Right cardiac atrium (tissue), 5 donors: ENCODE measurements around the gene PGR. TPM values are rescaled to one million over a fixed set of nuclear protein-coding genes. Genes with fewer than 3 reads are reported as not detected.

Experiments used
- ATAC-seq, 2 donors: fragments of 200-7000 bp; cut with Tn5 transposase; one replicate each; pipeline versions ENCODE4 v1.8.0 to v1.9.1; 2020; ENCODE audit warnings: moderate library complexity in 2 of 2, mild to moderate bottlenecking in 1 of 2
- DNase-seq, 3 donors: peaks; one replicate each; pipeline ENCODE4 v3.0.0-alpha.2; 2020
- H3K27ac ChIP-seq: one replicate; pipeline ENCODE4 v1.5.1; 2013; ENCODE audit warnings: mild to moderate bottlenecking, low read length, control low read depth, moderate library complexity
- H3K27me3 ChIP-seq: one replicate; pipeline ENCODE4 v1.6.1; 2013; ENCODE audit not compliant: control insufficient read depth, insufficient read depth
- H3K4me1 ChIP-seq: one replicate; pipeline ENCODE4 v1.6.1; 2013; ENCODE audit warnings: low read length; ENCODE audit not compliant: control insufficient read depth, insufficient read depth
- H3K4me3 ChIP-seq: one replicate; pipeline ENCODE4 v1.5.1; 2013; ENCODE audit warnings: low read length, control low read depth
- H3K9me3 ChIP-seq: one replicate; pipeline ENCODE4 v1.6.1; 2013; ENCODE audit warnings: low read length; ENCODE audit not compliant: control insufficient read depth
- WGBS: extraction: QIAGEN DNeasy Blood & Tissue Kit; methylation state at CpG from one replicate; pipeline ENCODE4 v1.1.7; 2013; 5-methylcytosine and 5-hydroxymethylcytosine counted together
- intact Hi-C, 4 donors: fragments of 100-400 bp; cut with DNase I; formaldehyde crosslinking; loops; one replicate each; pipeline versions ENCODE4 v1.11.0 to v1.14.0; 2022 to 2023
- polyA plus RNA-seq: library from polyadenylated mRNA; stranded (reverse); fragments of 200-250 nt; gene quantifications from one replicate; pipeline ENCODE4 v1.2.3, GENCODE V29; 2013
- total RNA-seq, 4 donors: library from RNA; stranded (reverse); fragmentation: NEBNext Ultra II Directional; extraction: Animal tissue kit (Norgen Biotek cat#: 25700); gene quantifications; one replicate each; pipeline ENCODE4 v1.2.1, GENCODE V29; 2021
- donor health status: healthy with polysubstance abuse.
- donor health status: DM: no; HTN: yes; CAD: no.
- donor health status: DM: no; HTN: no; CAD: no.
- donor health status: DM: no; HTN: yes; CAD: no; lungs with severe emphysema.
- donor health status: DM: yes; HTN: yes; CAD: no.

Gene PGR
- total and polyA plus RNA-seq, 5 donors = 2.1 to 10.1 (median 7.3) TPM

DNA sequence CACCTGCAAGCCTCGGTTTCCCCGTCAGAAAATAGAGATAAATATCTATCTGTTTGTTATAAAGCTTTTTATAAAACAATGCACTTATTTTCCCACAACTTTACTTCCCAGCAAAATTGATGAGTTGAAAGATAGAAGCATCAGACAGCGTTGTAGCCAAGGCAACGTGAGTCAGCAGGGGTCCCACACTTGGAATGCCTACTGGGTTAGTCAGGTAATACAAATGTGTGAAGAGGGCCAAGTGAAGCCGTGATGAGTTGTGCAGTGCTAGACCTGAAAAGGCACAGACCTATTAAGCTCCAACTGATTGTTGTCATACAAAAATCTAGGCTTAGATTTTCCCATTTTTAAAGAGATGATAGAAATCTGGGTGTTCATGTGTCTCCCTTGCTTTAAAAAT is 118.7 kb downstream of the PGR start:
- Histone ChIP-seq H3K27me3 (no peaks in the 10 kb centered on the region), H3K4me3 (no peak overlapping the region), H3K27ac (no peak overlapping the region), H3K9me3 (no peaks in the 10 kb centered on the region), H3K4me1 (no peaks in the 10 kb centered on the region)
- 82% methylated on average over 5 of the region's 5 CpGs for WGBS
- intact Hi-C loops = no loop called here
- ATAC-seq (no peak), DNase-seq (no peak)

DNA sequence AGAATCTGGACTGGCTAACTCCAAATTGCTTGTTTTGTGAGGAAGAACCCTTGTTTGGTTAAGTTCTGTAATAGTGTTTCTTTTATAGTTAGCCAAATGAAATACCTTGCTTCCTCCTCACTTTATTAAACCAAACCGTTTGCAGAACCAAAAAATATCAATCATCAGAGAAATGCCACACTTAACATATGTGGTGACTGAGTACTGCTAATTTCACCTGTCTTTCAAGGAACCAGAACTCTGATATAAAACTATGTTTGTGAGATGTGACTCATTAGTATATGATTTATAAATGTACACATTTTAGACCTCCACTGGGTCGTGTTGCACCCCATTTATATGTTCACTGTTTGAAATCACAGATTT is 119.9 kb downstream of the PGR start:
- H3K4me1 ChIP-seq = no peaks in the 10 kb centered on the region
- no peaks in the 10 kb centered on the region for H3K27me3 ChIP-seq
- DNase-seq (no peak), ATAC-seq (no peak)
- intact Hi-C loops = no loop called here
- WGBS = 54% methylated on average over 2 of the region's 2 CpGs
- H3K27ac ChIP-seq = no peak overlapping the region
- H3K4me3 ChIP-seq = no peak overlapping the region
- no peaks in the 10 kb centered on the region for H3K9me3 ChIP-seq

DNA sequence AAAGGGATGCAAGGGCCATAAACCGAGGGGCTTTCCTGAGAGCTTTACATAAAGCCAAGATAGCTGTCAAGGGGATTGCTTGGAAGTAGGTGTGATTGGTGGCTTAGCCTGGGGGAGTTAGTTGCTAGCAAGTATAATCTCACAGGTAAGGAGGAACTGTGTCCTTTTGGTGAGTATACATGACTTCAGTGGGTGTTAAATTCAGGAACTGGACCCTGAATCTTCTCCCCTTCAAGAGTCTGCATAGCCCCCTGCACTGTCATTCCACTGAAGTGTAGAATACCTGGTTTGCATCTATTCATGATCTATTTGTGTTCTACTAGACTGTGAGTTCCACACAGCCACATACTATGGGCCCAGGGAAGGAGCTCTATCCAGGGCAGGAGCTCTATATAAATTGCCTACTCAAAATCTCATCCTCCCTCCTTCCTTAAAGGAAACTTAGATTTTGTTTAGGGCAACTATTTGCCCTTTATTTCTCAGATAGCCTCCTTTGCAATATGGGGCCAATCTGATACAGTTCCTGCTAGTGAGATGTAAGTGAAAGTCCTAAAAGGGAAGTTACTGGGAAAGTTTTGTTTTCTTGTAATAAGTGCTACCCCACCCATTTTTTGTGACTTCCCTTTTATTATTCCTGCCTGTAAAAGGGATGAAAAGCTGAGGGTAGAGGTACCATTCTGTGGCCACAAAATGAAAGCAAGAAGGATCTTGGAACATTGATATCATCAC is 120.5 kb downstream of the PGR start:
- intact Hi-C loops = no loop called here

DNA sequence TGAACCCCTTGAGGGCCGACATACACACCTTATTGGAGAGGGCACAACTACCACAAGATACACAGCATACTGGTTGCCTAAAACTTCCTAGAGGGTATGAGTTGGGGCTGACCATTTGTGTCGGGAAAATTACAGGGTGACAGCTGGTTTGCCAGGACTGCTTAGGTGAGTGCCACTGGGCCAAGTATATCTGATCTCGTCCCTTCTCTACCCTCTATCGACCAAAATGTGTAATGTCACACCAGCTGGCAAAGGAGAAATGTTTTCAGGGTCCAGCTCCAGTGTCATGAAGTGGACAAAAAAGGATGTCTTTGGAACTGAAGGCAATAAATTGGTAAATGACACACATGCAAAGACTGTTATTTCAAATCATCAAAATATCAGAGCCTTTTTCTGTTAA is 126.1 kb downstream of the PGR start:
- Histone ChIP-seq H3K4me3 (no peak overlapping the region), H3K9me3 (no peaks in the 10 kb centered on the region), H3K27ac (no peak overlapping the region), H3K4me1 (no peaks in the 10 kb centered on the region), H3K27me3 (no peaks in the 10 kb centered on the region)
- intact Hi-C loops = no loop called here
- WGBS = 81% methylated on average over 4 of the region's 4 CpGs
- ATAC-seq (no peak), DNase-seq (no peak)

More for the DNA sequence above, 120.5 kb downstream of the PGR start:
- Histone ChIP-seq H3K4me1 (no peaks in the 10 kb centered on the region), H3K9me3 (no peaks in the 10 kb centered on the region), H3K4me3 (no peak overlapping the region), H3K27me3 (no peaks in the 10 kb centered on the region), H3K27ac (no peak overlapping the region)
- ATAC-seq (no peak), DNase-seq (no peak)
- WGBS = 87% methylated on average over 1 of the region's 1 CpG

DNA sequence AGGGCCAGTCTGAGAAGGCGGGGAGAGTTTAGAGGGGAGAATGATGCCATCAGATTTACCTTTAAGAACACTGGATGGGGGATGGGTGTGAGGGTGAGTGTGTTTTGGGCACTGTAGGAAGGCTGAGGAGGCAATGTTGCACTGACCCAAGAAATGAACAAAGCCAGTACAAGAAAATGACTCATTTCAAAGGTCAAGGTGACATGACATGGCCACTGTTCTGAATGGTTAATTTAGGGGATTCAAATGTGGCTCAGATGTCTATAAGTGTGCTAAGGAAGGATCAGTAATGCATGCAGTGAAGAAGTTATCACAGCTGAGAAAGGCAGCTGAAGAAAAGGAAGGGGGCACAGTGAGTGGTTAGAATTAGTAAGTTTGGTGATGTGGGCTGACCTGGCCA is 129.9 kb downstream of the PGR start:
- DNase-seq = no peak
- WGBS = 88% methylated on average over 1 of the region's 1 CpG

DNA sequence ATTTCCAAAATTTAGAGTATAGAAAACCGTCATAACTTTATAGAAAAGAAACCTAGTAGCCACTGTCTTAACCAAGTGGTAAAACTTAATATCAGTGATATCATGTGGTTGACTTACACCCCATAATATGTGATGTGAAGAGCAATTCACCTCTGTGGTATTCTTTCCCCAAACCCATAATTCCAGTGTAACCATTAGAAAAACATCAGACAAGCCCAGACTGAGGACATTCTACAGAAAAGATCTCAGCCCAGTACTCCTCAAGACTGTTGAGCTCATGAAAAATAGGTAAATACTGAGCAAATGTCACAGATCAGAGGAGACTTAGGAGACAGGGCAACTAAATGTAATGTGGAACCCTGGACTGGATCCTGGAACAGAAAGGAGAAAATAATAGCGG is 134.6 kb downstream of the PGR start:
- no peak overlapping the region for H3K27ac ChIP-seq
- H3K4me3 ChIP-seq = no peak overlapping the region
- no peaks in the 10 kb centered on the region for H3K4me1 ChIP-seq
- DNase-seq (no peak), ATAC-seq (no peak)
- no peaks in the 10 kb centered on the region for H3K9me3 ChIP-seq
- WGBS = 97% methylated on average over 2 of the region's 2 CpGs
- no peaks in the 10 kb centered on the region for H3K27me3 ChIP-seq
- intact Hi-C loops = no loop called here

More for the DNA sequence above, 129.9 kb downstream of the PGR start:
- H3K4me1 ChIP-seq = no peaks in the 10 kb centered on the region
- intact Hi-C loops = no loop called here
- H3K4me3 ChIP-seq = no peak overlapping the region
- H3K27me3 ChIP-seq = no peaks in the 10 kb centered on the region
- no peak for ATAC-seq
- no peak overlapping the region for H3K27ac ChIP-seq
- no peaks in the 10 kb centered on the region for H3K9me3 ChIP-seq

DNA sequence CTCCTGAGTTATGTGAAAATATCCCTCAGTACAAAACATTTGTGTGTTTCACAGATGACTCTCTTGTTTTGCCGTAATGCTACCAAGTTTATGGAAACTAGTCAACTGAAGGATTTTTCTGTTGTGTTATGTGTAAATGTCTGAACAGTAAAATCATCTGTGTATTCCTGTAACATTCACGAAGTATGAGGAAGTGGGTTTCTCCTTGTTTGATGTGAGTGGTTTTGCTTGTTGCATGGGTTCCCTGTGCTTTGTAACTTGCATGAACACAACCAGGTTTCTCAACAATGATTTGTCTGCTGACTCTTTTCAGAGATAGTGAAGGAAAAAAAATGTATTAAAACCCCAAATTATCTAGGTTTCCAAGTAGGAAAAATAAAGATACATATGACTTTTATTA is 138.1 kb downstream of the PGR start:
- Histone ChIP-seq H3K4me1 (no peaks in the 10 kb centered on the region), H3K9me3 (no peaks in the 10 kb centered on the region), H3K27ac (no peak overlapping the region), H3K4me3 (no peak overlapping the region), H3K27me3 (no peaks in the 10 kb centered on the region)
- ATAC-seq = no peak
- WGBS = 68% methylated on average over 2 of the region's 2 CpGs
- intact Hi-C loops = no loop called here
- DNase-seq = no peak

DNA sequence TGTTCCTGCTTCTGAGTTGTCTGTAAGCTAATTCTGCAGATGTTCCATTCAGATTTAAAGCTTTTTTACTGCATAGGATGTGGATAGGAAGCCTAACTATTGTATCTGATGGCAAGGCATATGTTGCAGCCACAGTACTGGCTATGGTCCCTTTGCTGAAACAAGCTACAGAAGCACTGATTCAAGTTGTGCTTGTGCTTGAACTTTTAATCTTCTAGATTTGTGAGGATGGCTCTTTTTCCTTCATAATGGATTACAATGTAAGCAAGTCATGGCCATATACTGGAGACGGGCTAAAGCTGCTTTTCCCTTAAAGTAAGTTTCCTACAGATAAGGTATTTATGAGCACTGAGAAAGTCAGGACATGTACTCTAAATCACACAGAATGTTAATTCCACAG is 138.7 kb downstream of the PGR start:
- H3K9me3 ChIP-seq = no peaks in the 10 kb centered on the region
- intact Hi-C loops = no loop called here
- no peak overlapping the region for H3K27ac ChIP-seq
- DNase-seq (no peak), ATAC-seq (no peak)
- no peaks in the 10 kb centered on the region for H3K27me3 ChIP-seq
- no peaks in the 10 kb centered on the region for H3K4me1 ChIP-seq
- 86% methylated on average over 1 of the region's 1 CpG for WGBS
- no peak overlapping the region for H3K4me3 ChIP-seq

DNA sequence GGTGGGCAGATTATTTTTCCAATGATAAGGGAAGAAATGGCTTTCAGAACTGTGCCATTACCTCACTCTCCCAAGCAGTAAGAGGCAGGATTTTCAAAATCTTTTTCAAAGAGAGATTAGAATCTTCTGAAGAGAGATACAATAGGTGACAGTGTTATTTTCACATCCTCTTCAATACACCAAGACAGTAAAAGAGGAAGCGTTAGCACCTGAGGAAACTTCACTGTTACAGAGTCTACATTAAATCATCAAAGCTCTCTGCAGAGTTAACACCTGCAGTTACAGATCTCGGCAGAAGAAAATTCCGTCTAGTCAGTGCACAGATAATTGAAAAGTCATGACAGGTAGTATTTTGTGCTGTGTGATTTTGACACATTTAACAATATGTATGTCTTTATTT is 144.9 kb downstream of the PGR start:
- intact Hi-C loops = loop anchor here in 3 of 4 donors (5.0 to 10.0 kb wide), 3 partner anchors 340 to 453 kb away; no protein-coding TSS in a partner anchor
- no peak for DNase-seq
- Histone ChIP-seq H3K4me3 (no peak overlapping the region), H3K27ac (no peak overlapping the region), H3K4me1 (no peaks in the 10 kb centered on the region), H3K27me3 (no peaks in the 10 kb centered on the region), H3K9me3 (no peaks in the 10 kb centered on the region)
- ATAC-seq = no peak
- 92% methylated on average over 3 of the region's 3 CpGs for WGBS

DNA sequence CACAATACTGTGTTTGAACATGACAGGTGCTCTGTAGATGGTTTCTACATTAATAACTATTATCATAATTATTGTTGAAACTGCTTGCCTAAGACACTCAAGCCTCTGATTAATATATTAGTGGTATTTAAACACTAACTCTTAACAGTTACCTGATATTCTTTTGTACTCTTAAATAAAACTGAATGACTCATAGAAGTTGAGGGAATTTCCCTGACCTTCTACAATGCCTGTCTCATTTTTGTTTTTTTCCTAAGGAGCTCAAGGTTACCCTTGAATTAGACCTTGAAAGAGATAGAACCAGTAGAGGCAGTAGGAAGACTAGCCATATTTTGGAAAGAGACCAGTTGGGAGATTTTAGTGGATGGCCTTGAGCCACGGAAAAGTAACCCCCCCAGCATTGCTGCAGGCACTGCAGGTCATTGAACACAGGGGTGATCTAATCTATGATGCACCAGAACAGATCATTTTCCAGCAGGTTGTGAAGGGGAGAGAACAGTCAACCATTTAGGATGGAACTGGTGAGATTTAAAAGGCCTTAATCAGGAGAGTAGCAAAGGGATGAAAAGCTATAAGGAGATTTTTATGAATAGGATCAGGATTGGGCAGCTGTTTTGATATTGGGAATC is 148.3 kb downstream of the PGR start:
- H3K9me3 ChIP-seq = no peaks in the 10 kb centered on the region
- H3K4me3 ChIP-seq = no peak overlapping the region
- no peak overlapping the region for H3K27ac ChIP-seq
- ATAC-seq (no peak), DNase-seq (no peak)
- intact Hi-C loops = loop anchor here in 3 of 4 donors (5.0 to 10.0 kb wide), 3 partner anchors 343 to 456 kb away; no protein-coding TSS in a partner anchor
- H3K27me3 ChIP-seq = no peaks in the 10 kb centered on the region
- 89% methylated on average over 1 of the region's 1 CpG for WGBS
- no peaks in the 10 kb centered on the region for H3K4me1 ChIP-seq

DNA sequence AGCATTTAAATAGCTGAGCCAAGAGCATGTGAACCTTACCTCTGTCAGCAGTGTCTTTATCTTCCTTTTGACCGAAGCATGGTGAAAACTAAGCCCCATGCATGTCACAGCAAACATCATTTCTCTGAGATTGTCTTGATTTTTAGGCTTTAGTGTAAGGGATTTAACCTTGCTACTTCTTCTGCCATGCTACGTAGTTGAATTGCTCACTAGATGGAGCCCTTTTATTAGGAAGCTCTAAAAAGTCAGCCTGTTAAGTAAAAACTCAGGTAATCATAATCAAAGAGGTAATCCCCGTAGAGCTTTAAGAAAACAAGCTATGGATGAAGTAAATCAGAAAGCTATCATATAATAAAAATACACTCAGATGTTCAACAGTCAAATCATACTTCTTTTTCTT is 149.5 kb downstream of the PGR start:
- 57% methylated on average over 3 of the region's 3 CpGs for WGBS
- intact Hi-C loops = loop anchor here in 3 of 4 donors (5.0 to 10.0 kb wide), 3 partner anchors 345 to 457 kb away; no protein-coding TSS in a partner anchor
- Histone ChIP-seq H3K9me3 (no peaks in the 10 kb centered on the region), H3K4me1 (no peaks in the 10 kb centered on the region), H3K4me3 (no peak overlapping the region), H3K27ac (no peak overlapping the region), H3K27me3 (no peaks in the 10 kb centered on the region)
- ATAC-seq = no peak
- DNase-seq = no peak
